ENCODE results near the gene NALF2. TPM values are rescaled to one million over a fixed set of nuclear protein-coding genes. Genes with fewer than 3 reads are reported as not detected.
A peak's percentile ranks its signal among the peaks of the same experiment; 100 is the strongest.

Gene NALF2
- total and polyA plus RNA-seq, 8 donors: 0.65 to 1.5 (median 1.2) TPM

DNA sequence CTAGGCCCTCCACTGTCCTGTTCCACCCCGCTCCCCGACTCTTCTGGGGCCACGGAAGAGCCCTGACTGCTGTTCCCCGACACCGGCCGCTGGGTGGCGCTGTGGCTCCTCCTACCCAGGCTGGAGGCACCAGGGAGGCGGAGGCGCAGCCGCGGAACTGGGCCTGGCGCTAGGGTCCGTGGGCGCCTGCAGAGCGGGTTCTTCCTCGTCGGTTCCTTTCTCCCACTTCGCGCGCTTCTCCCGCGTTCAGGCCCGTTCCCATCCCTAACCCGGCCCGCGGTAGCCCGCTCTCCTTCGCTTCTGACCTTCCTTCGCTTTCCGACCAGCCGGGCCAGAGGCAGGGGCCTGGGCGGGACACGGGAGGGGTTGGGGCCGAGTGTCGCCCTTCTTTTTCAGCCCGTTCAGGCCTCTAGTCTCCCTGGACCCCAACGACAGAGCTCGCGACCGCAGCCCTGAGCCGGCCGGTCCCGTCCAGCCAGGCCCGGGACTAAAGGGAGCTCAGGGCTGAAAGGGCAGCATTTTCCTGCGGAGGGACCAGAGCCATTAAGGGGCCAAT is 34.3 kb downstream of the NALF2 start:
- H3K27me3 ChIP-seq: peaks cover 0 to 3% (median 0%) of the 10 kb centered on the region in 4 donors
- peak; percentile 99 to 100 (median 100) for ATAC-seq
- no peak for FAIRE-seq
- no peaks in the 10 kb centered on the region for H3K36me3 ChIP-seq
- TF ChIP-seq, protein P1, sequence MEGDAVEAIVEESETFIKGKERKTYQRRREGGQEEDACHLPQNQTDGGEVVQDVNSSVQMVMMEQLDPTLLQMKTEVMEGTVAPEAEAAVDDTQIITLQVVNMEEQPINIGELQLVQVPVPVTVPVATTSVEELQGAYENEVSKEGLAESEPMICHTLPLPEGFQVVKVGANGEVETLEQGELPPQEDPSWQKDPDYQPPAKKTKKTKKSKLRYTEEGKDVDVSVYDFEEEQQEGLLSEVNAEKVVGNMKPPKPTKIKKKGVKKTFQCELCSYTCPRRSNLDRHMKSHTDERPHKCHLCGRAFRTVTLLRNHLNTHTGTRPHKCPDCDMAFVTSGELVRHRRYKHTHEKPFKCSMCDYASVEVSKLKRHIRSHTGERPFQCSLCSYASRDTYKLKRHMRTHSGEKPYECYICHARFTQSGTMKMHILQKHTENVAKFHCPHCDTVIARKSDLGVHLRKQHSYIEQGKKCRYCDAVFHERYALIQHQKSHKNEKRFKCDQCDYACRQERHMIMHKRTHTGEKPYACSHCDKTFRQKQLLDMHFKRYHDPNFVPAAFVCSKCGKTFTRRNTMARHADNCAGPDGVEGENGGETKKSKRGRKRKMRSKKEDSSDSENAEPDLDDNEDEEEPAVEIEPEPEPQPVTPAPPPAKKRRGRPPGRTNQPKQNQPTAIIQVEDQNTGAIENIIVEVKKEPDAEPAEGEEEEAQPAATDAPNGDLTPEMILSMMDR (IDR thresholded peaks at IDR 0.05): peak; percentile 45 to 74 (median 58)
- H3K4me1 ChIP-seq: no peaks in the 10 kb centered on the region
- no peak overlapping the region for H3K27ac ChIP-seq
- peak overlapping the region in 2 of 4 donors; percentile 35 to 51 for H3K4me3 ChIP-seq
- no peaks in the 10 kb centered on the region for H3K9me3 ChIP-seq
- peak; percentile 60 to 93 (median 79) for DNase-seq
- intact Hi-C loops (cut with DNase I): no loop called here
- 3 to 23% methylated on average over 36 to 45 of the region's 45 CpGs for WGBS, 2 donors

DNA sequence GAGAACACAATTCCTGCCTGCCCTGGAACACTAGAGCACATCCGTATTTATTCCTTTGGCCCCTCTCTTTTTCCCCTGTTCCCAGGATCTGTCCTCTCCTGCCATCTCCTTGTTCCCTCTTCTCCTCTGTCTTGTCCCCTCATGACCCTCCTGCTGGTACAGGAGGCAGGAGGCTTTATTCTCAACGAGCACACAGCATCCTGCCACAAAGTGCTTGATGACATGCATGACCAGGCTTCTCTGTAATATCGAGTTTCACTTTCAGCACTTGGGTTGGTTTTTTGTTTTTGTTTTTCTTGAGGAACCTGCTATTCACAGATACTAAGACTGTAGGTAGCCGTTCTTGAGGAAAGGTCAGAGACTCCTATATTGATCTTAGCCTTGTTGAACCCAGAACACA is 35.3 kb downstream of the NALF2 start:
- intact Hi-C loops (cut with DNase I): no loop called here
- H3K4me3 ChIP-seq: no peak overlapping the region
- H3K27me3 ChIP-seq: peaks cover 0 to 3% (median 0%) of the 10 kb centered on the region in 4 donors
- TF ChIP-seq, protein P1 (IDR thresholded peaks at IDR 0.05): no peak
- no peaks in the 10 kb centered on the region for H3K36me3 ChIP-seq
- DNase-seq (no peak), ATAC-seq (no peak), FAIRE-seq (no peak)
- no peaks in the 10 kb centered on the region for H3K9me3 ChIP-seq
- 68 to 72% methylated on average over 4 of the region's 4 CpGs for WGBS, 2 donors
- no peaks in the 10 kb centered on the region for H3K4me1 ChIP-seq
- H3K27ac ChIP-seq: no peak overlapping the region

DNA sequence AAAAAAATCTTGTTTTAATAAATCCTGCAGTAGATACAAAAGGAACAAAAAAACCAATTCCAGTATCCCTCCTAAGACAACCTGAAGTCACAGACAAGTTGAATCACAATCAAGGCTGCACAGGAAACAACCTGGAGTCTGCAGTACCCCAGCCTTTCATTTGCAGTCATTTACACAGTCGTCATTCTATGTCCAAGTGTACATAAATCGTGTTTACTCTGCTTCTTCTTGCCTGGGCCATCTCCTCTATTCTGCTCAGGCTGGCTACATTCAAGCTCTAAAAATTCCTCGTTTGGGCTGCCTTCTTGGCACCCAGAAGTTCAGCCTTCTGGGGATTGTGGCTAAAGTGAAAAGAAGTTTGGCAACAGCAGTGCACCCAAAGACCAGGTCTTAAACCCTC is 37.8 kb downstream of the NALF2 start:
- H3K4me1 ChIP-seq: no peaks in the 10 kb centered on the region
- DNase-seq (no peak), ATAC-seq (no peak), FAIRE-seq (no peak)
- no peaks in the 10 kb centered on the region for H3K9me3 ChIP-seq
- TF ChIP-seq, protein P1 (IDR thresholded peaks at IDR 0.05): no peak
- H3K4me3 ChIP-seq: no peak overlapping the region
- no peak overlapping the region for H3K27ac ChIP-seq
- peaks cover 0 to 5% (median 2%) of the 10 kb centered on the region in 4 donors for H3K27me3 ChIP-seq
- intact Hi-C loops (cut with DNase I): loop anchor here in 1 of 3 donors (10.0 kb wide), 1 partner anchor 493 kb away; no protein-coding TSS in a partner anchor
- no peaks in the 10 kb centered on the region for H3K36me3 ChIP-seq
- 40 to 48% methylated on average over 3 of the region's 3 CpGs for WGBS, 2 donors

DNA sequence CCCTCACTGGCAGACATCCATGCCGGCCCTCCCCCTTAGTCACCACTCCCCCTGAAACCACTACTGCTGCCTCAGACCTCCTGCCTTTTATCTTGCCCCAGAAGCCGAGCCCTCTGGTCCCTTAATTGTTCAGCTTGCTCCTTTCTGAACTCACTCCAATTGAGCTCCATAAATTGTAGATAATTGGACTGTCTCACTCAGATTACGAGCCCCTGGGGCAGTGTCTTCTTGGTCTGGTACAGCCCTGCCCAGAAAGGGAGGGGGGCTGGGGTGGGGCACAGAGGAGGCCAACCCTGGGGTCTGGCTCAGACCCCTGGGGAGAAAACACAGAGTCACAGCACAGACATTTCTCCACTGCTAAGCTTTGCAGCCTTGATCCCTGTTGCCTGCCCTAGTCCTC is 39.4 kb downstream of the NALF2 start:
- Histone ChIP-seq H3K4me3 (no peak overlapping the region), H3K4me1 (no peaks in the 10 kb centered on the region), H3K9me3 (no peaks in the 10 kb centered on the region), H3K27me3 (peaks cover 0 to 5% (median 2%) of the 10 kb centered on the region in 4 donors), H3K36me3 (no peaks in the 10 kb centered on the region), H3K27ac (no peak overlapping the region)
- no peak for DNase-seq
- WGBS, 2 donors: 44 to 51% methylated on average over 3 of the region's 3 CpGs
- FAIRE-seq: no peak
- ATAC-seq: no peak
- intact Hi-C loops (cut with DNase I): loop anchor here in 1 of 3 donors (10.0 kb wide), 1 partner anchor 491 kb away; no protein-coding TSS in a partner anchor
- TF ChIP-seq, protein P1 (IDR thresholded peaks at IDR 0.05): no peak

DNA sequence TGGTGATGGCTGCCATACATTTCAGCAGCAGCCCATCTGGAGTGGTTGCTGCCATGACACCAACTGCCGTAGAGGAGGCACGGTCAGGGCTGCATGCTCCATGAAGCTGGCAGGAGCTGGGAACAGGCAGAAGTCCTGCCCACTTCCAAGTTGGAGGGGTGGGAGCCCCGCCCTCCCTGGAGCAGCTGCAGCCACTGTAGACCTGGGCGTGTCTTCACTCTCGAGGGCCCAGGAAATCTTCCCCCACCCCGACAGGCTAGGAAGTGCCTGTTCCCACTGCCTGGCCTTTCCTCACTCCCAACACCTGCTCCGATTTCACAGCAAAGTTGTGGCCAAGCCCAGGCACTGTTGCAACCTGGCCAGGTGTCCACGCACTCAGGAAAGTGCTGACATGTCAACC is 42.3 kb downstream of the NALF2 start:
- Histone ChIP-seq H3K36me3 (no peaks in the 10 kb centered on the region), H3K4me1 (no peaks in the 10 kb centered on the region), H3K27ac (no peak overlapping the region), H3K27me3 (peaks cover 0 to 5% (median 0%) of the 10 kb centered on the region in 4 donors), H3K4me3 (no peak overlapping the region), H3K9me3 (no peaks in the 10 kb centered on the region)
- 56 to 65% methylated on average over 8 of the region's 8 CpGs for WGBS, 2 donors
- intact Hi-C loops (cut with DNase I): loop anchor here in 1 of 3 donors (10.0 kb wide), 1 partner anchor 488 kb away; no protein-coding TSS in a partner anchor
- DNase-seq: peak in 3 of 6 donors; percentile 27 to 31 (median 29)
- no peak for FAIRE-seq
- TF ChIP-seq, protein P1 (IDR thresholded peaks at IDR 0.05): no peak
- peak in 1 of 4 donors; percentile 60 for ATAC-seq

Measured in pancreas (tissue), 10 donors.